HG03025 (cell line): Measurements from ENCODE around the gene PPARG.

Experiments used
- ATAC-seq: cut with Tn5 transposase; IDR thresholded peaks from one replicate; pipeline ENCODE4 v1.9.1; 2021; ENCODE audit warnings: mild to moderate bottlenecking, moderate library complexity; ENCODE audit not compliant: unreplicated experiment, low FRiP score

Gene PPARG

DNA sequence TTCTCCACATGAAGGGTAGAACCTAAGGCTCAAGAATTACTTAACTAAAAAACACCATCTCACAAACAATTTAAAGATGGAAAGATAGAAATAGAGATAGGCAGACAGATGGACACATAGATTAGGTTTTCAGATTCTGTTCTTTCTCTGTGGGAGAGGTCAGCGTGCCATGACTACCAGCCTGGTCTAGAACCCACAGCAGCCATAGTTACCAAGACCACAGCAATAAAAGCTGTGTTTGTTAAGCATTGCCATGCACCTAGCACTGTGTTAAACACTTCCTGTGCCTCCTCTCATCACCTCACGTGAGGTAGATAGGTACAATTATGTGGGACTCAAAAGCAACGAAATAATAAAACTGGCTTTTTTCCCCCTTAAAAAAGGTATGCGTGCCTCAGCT, 112.3 kb downstream of the PPARG start:
- ATAC-seq = no peak

DNA sequence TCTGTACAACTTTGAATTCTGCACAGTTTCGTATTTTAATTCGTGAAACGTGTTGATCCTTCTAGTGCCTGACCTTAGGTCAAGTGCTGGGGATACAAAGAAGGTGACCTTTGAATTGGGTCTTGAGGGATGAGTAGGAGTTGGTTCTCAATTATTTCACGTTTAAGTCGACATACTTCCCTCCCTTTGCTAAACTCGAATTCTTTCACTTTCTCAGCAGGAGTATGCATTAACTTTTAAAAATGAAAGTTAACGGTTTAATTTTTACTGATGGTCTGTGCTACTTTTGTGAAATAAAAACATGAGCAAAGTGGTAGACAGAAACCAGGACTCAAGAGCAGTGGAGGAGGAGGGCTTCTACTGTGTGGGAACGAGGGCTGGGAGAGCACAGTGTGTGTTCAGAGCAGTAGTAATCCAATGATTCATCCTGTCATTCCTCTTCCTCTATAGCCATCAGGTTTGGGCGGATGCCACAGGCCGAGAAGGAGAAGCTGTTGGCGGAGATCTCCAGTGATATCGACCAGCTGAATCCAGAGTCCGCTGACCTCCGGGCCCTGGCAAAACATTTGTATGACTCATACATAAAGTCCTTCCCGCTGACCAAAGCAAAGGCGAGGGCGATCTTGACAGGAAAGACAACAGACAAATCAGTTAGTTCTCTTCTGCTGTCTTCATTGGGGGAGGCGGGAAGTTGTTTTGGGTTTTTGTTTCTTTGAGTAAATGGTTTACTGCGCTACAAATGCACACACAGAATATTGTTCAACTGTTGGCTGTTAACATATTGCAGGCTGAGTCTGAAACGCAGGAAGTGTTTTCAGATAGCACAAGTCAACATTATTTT, 116.8 kb downstream of the PPARG start:
- no peak for ATAC-seq

DNA sequence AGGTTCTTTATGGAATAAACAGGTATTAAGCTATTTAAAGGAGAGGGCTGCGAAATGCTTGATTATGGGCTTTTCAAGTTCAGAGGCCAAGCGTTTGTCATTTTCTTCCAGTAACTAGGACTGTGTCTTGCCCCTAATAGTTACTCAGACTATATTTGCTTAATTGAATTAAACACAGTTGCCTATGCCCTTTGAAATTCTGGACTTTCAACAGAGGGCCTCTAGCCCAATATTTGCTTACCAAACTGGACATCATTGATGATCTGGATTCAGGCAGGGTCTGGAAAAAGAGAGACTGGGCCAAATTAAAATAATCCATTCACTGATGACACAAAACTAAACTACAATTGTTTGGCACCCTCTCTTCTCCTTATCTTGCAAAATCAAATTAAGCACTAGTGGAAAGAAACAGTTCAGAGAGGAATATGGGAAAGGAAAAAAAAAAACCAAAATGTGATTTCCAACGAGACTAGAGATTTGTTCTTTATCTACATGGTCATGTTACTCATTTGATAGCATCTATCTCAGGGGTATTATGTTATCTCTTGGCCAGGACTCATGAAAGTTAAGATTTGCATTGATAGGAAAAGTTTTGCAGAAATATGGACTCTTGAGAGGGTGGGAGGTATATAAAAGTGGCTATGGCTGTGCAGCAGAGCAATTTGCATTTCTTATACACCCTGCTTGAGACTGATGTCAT, 120.3 kb downstream of the PPARG start:
- ATAC-seq = no peak

DNA sequence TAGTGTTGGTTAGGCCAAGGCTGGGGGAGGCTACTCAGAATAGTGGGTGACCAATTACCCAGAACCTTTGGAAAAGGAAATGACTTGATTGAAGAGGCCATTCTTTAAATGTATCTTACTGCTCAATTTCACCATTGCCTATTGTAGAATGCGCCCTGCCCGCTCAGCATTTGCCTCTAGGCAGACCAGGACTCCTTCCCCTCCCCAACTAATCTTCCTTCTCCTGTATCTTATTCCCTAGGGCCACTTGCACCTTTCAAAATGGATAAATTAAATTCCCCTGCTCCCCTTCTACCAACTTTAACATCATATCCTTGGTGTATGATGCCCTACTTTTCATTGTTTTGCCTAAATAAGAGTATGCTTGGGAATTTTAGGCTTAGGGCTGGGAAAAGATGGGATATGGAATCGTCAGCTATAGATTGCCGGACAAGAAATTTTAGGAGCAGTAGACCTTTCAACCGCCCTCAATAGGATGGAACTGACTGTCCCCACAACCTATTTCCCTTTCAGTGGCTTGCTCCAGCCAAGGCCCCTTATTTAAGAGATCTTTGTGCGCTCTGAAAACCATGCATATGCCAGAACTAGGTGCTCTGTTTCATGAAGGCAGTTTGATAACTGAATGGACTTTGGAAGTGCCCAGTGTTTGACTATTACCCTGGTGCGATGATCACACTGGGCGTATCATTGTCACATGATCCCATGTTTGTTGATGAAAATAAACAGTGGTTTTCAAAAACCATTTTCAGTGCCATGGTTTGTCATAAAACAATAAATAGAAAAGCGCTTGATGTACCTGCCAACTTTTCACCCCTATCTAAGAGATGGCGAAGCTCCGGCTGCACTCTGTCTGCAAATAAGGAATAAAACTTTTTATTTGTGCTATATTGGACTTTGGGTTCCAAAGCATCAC, 121.1 kb downstream of the PPARG start:
- no peak for ATAC-seq

DNA sequence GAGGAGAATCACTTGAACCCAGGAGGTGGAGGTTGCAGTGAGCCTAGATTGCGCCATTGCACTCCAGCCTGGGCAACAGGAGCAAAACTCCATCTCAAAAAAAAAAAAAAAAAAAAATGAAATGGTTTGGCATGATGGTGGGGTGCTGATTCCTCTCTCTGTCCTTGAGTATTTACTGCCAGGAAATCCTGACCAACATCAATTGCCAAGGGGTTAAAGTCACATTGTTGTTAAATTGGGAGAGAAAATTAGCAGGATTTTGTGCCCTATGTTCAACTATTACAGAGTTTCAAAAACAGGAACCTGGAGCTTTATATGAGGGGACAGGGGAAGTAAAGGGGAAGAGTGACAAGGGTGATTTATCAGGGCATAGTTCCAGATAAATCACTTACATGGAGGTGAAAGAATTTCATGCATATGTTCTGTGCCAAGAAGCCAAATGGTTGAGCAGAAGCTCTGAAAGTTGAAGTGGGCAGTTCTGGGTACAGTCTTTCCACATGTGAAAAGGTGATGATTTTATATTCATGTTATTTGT, 124.9 kb downstream of the PPARG start:
- no peak for ATAC-seq

DNA sequence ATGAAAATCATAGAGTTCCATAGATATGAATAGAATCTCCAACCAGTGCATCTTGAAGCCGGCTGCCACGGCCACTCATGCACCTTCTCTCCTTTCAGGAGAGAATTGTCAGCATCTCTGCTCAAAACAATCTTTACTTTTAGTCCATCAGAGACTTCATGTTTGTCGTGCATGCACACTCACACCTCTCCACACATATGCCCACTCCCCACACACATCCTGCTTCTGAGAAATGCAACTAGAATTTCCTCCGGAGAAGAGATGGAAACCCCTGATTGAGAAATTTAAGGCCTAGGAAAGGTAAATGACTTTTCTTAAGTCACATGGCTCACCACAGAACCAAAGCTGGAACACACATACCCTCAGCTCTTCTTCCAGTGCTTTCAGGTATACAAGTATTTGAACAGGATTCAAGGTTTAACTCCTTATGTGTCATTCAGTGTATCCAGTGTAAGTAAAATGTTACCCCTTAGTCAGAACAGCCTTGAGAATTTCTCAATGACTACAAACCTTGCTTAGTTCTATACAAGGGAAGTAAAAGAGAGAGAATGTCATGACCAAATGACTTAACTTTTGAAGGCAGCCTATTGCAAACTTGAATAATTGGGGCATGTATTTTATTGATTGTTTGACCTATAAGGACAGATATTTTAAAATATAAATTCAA, 126.3 kb downstream of the PPARG start:
- ATAC-seq = no peak

DNA sequence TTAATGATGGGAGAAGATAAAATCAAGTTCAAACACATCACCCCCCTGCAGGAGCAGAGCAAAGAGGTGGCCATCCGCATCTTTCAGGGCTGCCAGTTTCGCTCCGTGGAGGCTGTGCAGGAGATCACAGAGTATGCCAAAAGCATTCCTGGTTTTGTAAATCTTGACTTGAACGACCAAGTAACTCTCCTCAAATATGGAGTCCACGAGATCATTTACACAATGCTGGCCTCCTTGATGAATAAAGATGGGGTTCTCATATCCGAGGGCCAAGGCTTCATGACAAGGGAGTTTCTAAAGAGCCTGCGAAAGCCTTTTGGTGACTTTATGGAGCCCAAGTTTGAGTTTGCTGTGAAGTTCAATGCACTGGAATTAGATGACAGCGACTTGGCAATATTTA, 127.9 kb downstream of the PPARG start:
- no peak for ATAC-seq

DNA sequence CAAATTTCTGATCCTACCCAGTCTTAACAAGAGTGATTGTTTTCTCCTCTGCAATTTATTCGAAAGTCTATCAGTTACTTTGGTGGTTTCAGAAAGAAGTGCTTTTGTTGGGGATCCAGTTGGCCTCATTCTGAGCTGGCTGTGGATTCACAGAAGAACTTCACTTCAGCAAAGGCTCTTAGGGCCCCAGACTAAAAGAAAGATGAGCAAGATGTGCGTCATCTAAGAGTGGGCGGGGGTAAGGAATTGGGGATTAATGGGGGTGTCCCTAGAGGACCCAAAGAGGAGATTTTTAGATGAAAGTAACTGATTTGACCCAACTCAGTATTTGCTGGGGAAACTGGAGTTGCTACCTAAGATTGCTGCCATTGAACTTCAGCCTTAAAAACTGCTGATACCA, 131.5 kb downstream of the PPARG start:
- no peak for ATAC-seq

DNA sequence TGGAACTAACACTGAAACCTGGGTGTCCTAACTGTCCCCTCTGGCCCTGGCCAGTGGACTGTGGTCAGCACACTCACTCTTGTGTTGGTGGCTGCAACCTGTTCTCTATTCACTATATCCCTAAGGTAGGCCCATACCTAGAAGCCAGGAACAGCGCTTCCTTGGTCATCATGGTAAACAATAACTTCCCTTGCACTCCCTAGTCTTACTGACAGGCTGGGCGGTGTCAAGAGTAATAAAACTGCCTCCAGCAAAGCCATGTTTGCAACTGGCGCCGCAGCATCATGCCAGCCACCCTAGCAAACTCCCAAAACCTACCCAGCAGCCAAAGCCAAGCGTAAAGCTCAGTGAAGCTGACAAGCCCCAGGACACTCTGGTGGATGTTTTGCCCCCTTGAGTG, 132.3 kb downstream of the PPARG start:
- no peak for ATAC-seq

DNA sequence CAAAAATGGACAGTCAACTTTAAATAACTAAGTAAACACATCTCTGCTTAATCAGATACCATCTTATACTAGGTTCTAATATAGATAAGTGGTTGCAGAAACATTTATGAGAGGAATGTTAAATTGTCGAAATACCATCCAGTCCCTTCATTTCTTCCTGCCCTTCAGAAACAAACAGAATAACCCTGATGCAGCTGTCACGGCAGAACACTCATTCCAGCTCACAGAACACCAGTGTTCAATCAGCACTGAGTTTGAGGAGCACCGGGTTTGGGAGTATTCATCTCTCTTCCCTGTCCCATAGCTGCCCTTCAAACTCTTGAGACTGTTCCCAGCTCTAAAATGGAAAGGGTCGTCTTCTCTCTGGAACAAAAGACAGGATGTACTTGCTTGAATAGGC, 134.3 kb downstream of the PPARG start:
- no peak for ATAC-seq

DNA sequence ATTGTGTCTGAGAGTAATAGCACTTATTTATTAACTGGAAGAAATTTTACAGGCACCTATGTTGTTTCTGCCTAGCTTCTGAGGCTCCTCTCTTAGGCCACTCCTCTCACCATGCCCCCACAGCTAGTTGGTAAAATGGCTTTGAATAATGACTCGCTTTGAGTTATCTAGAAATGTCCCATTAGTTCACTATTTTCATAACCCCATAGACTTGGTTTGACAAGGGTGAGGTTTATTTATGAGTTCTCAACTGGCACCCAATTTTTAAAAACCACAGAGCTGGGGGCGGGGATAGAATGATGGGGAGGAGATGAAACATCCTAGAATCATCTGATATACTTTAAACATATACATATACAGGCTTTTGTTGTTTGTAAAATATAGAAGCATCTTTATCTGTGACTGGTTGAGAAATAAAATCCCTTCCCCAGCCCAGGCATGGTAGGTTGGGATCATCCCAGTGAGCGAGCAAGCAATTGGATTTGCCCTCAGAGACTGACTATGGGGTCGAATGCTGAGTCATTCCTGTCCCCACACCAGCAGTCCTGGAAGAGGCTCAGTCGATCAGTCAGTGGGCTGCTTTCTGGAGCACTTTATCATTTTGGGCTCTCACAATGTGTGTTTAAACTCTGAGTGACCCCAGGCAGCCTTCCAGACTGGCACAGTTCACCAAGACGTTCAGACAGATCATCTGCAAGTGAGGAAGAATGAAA, 135.2 kb downstream of the PPARG start:
- no peak for ATAC-seq

DNA sequence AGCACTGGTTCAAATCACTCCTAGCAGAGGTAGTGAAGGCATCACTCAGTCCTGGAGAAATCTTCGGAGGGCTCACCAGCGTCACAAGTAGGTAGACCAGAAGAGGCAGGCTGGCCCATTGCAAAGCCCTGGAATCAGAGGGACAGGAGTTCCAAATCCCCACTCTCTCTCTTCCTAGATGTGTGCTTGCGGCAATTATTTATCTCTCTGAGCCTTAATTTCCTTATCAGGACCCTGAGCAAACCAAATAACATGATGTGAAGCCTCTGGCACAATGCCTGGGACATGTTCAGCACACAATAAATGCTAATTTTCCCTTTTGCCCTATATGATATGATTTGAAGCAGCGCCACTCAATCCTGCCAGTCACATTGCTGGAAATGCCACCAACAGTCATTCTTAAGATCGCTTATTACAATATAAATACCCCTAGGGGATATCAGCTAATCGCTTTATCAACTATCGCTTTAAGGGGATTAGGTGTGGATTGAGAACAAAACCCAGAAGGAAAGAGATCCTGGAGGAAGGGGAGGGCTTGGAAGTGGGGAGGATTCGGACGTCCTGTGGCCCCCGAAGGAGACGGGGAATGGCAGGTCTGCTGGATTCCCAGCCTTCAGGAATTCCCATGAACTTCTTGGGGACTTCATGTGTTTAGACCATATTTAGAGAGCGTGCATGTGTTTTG, 135.9 kb downstream of the PPARG start:
- no peak for ATAC-seq

DNA sequence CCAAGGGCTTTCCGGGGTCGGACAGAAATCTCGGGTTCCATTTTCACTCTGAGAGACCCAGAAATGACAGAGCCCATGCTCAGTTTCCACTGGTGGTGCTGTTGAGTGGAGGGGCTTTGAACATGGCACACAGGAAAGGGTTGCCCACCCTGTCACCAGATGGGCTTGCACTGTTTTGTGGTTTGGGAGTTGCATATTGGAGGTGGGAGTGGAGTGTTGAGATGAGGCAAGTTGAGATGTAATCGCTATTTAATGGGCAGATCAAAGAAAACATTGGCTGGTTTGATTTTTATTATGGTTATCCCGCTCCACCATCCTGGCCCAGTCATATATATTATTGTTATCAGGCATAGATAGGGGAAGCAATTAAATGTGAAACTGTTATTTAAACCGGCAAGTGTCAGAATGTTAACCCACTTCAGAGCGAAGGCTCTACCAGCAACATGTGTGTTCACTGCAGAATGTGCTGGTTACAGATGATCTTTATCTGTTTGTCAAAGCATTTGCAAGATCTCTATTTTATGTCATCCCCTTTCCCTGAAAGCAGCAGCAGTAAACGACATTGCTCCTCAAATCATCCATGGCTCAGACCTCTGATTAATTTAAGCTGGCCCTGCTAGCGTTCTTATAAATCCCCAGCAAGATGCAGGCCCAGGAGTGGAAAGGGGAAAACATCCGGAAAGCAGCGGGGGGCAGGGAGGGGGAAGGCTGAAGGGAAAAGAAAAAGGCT, 137.1 kb downstream of the PPARG start:
- no peak for ATAC-seq

DNA sequence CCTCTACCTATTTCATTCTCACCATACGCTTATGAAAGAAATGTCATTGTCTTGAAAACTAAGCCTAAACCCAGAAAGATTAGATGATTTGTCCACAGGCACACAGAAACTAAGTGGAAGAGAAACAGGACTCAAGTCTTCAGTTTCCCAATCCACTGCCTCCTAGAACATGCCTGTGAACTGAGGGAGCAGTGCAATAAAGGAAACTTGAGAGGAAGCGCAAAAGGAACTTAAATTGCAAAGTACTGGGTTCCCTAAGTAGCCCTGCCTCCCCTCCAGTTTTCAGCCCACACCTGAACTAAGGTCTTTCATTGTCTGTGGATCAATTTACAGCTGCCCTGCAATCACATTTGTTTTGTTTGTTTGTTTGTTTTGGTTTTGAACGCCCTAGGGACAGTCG, 138.7 kb downstream of the PPARG start:
- no peak for ATAC-seq

DNA sequence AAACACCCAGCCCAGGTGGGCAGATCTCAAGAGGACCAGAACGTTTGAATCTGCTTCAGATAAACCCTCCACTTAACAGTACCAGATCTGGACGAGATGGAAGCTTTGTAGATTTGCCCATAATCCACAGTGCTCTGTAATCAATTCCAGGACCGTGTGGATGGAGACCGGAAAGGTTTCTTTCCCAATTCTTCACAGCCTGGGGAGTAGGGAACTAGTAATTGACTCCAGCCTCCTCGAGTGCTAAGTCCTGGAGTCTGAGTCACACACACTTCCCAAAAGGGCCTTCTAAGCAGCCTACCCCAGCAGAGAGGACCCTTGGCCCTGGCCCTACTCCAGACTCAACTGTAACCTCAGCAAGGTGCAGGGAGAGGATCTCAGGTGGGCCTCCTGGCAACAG, 139.3 kb downstream of the PPARG start:
- ATAC-seq = no peak

DNA sequence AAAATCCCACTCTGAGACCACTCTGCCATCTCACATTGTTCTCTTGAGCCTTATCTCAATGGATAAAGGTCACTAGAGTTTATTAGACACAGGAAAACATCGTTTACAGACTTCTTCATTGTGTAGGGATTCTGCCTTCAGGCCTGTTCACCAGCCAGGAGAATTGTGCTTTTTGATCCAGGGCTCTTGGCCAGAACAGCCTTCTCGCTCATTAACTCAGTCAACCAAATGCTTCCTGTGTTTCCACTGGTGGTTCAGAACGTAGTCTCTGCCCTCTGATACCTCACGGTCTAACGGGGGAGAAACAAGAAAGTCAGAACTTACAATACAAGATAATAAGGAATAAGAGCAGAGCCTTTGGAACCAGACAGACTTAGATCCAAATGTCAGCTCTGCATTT, 141.2 kb downstream of the PPARG start:
- no peak for ATAC-seq

DNA sequence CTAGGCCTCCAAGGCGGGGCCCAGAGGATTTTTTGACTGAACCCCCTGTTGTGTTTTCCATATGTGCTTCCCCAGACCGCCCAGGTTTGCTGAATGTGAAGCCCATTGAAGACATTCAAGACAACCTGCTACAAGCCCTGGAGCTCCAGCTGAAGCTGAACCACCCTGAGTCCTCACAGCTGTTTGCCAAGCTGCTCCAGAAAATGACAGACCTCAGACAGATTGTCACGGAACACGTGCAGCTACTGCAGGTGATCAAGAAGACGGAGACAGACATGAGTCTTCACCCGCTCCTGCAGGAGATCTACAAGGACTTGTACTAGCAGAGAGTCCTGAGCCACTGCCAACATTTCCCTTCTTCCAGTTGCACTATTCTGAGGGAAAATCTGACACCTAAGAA, 145.0 kb downstream of the PPARG start:
- ATAC-seq = no peak

DNA sequence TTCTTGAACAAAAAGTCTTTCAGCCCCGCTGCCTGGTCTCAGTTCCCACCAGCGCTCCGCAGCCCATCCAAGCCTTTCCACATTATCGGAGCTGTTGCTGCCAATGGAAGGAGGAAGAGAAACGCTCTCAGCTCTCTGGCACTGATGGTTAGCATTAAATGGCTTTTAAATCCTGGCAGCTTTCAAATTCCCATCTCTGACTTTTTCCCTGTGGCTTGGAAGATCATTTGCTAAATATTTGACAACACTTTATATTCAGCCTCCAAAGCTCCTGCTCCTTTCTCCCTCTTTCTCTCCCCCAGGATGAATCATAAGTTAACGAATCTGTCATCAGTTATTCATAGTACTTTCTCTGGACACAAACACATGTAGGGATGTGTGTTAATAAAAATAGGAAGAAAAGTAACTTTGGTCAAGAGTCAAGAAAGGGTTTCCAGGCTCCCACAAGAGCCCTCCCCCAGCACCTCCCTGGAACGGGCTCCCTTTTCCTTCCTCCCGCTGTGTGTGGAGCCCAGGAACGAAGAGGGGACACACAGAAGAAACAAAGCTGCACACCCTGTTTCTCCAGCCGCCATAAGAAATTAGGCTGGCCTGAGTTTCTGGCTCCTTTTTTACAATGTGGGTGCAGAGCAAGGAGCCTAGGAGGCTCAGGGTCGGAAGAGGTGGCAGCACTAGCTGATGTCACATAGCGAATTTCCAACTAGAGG, 147.8 kb downstream of the PPARG start:
- ATAC-seq = no peak
